Activated CD8-positive, alpha-beta memory T cell treated with anti-CD3 and anti-CD28 coated beads for 1 hour (primary cell): ENCODE results near the gene TBC1D1.
A peak's percentile ranks its signal among the peaks of the same experiment; 100 is the strongest.

ENCODE experiments used
- DNase-seq, 2 donors: peaks; one replicate each; pipeline ENCODE4 v3.0.0-alpha.2; 2020; ENCODE audit warnings: low read depth in 1 of 2; ENCODE audit errors: extremely low read depth in 1 of 2

TBC1D1 gene

DNA sequence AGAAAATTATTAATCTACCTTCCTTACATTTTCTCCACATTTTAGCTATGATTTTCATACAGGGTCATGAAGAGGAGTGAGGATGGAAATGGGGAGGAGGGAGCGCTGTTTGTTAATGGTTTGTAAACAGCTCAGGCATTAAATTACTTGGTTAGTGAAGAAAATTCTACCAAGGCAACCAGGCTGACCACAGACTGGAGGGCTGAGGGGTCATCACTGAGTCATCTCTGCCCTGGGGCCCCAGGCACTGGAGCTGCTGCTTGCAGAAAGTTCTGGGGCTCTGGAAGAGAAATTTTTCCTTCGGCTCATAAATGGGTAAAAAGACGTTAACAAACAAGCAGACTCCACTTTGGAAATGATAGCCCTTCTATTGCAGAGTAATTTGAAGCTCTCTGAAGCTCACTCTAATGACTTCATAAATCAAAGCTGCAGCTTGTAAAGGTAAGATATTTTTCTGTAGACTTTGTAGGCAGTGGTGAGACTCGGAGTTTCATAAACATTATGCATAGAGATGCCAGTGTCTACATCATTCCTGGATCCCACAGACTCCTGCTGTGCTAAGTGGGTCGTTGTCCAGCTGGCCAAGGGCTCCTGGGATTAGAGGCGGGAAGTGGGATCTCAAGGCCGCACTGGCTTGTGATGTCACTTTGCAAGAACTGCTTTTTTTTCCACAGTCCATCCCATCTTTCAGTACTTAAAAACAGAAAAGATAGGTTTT is 228.9 kb downstream of the TBC1D1 start:
- DNase-seq: no peak

DNA sequence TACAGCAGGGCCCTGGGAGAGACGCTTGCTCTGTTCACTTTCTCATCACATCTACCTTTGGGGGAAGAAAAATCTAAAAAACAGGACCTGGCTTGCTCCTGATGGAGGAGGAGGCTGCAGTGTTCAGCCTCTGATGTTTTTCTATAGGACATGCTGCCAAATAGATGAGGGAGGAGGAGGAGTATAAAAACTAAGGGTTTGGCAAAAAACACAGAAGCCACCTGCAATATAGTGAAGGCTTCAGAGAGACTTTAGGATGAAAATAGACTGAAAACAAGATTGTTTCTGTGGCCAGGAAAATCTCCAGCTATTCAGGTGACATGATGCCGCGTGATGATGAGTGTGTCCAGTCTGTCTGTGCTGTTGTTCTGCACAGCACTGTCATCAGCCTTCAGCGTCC is 229.9 kb downstream of the TBC1D1 start:
- DNase-seq: no peak

DNA sequence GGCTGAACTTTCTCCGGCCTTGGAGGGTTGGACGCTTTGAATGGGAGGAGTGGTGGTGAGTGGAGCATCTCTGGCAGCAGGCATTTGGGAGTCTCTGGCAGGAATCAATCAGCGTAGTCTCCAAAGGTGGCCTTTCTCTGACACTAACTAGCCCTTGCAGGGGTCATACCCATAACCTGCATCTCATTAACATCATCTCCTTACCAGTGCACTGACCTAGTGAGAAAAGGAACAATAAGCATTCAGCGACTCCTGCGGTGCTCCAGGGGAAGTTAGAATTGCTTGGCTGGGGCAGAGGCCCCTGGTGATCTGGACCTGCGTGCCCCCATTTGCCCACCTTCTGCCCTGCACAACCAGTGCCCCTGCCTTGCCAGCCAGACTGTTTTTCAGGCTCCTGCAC is 231.2 kb downstream of the TBC1D1 start:
- DNase-seq: no peak

DNA sequence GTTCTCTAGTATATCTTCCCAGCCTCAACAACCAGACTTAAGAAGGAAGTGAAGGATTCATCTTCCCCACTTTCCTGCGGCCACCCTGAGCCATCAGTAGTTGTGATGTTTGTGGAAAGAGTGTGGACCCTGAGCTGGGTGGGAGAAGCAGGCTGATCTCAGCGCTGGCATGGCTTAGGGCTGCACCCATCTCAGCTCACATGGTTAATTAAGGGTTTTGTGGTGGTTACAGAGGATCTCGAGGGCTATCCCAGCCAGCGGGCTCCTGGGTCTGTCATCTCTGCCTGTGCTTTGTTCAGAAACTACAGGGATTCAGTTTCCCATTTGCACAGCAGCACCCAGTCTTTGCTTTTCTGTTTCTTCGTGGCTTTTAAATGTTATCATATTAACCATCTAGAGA is 232.7 kb downstream of the TBC1D1 start:
- DNase-seq: no peak

DNA sequence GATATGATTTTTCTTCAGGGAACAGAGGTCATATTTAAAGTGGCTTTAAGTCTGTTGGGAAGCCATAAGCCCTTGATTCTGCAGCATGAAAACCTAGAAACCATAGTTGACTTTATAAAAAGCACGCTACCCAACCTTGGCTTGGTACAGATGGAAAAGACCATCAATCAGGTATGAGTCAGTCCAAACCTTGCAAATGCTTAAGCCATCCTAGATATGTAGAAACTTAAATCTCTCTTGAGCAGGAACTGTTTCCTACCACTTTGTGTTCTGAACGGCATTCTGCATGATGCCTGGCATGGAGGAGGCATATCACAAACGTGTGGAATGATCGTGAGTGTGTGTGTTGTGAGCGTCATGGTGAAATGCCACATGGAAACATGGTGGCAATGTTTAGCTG is 234.1 kb downstream of the TBC1D1 start:
- no peak for DNase-seq

DNA sequence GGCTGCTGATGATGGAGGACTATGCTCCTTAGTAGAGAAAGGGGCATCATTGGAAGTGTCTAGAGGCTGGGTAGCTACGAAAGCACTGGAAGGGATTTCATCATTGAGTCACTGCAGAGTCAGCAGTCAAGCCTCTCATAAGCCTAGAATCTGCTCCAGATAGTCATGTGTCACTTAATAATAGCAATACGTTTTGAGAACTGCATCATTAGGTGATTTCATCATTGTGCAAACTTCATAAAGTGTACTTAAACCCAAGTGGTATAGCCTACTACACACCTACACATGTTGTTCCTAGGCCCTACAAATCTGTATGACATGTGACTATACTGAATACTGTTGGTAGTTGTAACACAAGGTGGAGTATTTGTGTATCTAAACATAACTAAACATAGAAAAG is 234.9 kb downstream of the TBC1D1 start:
- no peak for DNase-seq

DNA sequence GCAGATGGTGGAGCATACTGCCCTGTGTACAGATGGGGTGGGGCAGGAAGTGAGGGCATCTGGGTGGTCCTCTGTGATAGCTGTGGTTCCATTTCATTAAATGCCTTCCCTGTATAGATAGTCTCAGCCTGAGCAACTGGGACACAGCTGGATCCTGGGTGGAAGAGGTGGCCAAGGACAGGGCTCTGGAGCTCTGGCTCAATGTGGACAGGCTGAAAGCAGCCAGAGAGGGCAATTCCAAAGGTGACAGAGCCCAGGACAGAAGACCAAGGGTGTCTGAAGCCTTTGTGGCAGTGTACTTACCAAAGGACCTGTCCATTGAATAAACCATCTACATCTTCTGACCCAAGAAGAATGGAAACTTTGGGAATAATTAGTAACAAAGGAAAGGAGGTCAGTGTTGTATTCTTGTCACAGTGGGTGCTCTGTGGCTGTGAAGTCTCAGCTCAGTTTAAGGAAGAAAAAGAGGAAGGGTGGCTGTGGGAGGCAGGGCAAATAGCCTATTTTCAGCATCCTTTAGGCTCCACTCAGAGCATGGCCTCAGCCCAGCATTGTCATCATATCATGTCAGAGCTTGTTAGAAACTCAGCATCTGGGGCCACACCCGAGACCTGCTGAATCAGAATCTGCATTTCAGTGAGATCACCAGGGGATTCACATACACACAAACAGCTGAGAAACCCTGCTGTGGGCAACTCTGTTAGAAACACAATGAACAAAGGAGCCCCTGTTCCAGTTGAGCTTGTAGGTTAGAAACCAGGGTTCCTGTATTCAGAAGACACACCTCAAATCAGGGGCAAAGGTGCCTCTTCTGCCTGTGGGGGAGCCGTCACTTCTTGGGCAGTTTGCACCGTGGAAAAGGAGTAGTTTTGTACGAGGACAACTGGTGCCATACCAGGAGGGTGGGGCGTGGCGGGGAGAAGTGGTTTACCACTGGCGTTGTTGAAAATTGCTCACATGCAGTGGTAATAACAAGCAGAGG is 237.9 kb downstream of the TBC1D1 start:
- peak in 1 of 2 donors; percentile 39 for DNase-seq

DNA sequence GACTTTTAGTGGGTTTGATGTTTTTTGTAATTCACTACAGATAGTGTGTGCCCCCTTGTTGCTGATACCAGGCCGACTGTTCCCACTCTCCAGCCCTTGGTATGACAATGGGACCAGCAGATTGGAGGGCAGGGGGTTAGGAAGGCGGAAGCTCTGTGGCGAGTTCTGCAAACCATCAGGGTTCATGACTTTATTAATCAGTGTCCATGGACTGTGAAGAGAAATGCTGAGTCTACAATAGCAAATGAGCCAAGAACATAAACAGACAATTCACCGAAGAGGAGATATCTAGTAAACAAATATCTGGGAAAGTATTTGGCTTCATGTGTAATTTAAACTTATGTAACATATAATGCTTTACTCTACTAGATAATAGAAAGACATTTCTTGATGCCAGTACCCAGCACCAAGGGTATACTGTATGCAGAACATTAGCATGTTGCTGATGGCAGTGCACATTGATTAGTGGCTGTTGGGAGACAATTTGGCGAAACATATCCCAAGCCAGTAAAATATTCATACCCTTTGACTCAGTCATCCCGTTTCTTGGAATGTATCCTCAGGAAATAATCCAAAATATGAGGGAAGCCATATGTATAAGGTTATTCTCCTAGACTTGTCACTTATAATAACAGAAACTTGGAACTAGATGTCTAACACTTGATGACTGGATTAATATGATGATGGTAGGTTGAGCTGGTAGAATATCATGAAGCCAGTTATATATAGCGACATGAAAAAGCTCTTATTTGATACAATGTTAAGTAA is 238.8 kb downstream of the TBC1D1 start:
- no peak for DNase-seq

DNA sequence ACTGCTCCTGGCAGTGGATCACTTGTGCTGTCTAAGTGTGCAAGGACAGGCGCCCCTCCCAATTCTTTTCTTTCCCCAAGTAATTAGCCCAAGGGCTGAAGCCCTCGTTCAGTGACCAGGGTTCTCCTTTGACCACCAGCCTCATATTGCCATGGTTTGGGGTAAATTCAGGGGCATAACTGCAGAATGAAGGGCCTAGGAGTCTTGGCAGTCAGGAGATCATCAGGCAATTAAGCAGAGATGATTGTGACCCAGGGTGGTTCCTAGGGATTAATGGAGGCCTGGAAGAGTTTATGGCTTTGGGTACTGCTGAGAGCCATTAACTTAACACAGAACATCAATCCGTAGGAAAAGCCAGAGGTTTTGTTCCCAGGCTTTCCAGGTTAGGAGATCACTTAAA is 240.0 kb downstream of the TBC1D1 start:
- DNase-seq: no peak

DNA sequence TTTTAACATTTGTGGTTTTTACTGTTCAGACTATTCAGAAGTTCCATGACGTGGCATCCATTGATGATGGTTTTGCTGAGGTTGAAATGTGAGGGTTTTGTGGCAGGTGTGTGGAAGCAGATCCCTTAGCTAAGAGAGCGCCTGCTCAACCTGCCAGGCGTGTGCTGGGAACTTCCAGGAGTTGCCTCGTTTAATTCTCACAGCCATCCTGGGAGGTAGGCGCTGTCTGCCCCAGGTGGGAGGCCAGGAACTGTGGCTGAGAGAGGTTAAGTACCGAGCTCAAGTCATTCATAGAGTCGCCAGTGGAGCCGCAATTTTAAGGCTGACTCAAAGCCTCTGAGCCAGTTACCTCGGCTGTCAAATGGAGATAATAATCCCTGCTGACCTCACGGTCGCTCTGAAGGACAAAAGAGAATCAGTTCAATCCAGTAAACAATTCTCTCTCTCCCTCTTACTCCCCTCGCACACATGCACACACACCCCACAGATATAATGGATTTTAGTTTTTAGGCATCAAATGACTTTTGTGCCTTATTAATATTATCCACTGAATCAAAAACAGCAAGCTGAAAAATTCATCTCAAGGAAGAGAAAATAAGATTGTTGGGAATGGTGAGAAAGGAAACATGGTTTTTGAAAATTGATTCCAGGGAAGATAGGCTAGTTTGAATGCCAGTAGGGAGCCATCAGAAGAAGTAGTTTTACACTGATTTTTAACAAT is 240.6 kb downstream of the TBC1D1 start:
- DNase-seq: peak; percentile 32 to 49

DNA sequence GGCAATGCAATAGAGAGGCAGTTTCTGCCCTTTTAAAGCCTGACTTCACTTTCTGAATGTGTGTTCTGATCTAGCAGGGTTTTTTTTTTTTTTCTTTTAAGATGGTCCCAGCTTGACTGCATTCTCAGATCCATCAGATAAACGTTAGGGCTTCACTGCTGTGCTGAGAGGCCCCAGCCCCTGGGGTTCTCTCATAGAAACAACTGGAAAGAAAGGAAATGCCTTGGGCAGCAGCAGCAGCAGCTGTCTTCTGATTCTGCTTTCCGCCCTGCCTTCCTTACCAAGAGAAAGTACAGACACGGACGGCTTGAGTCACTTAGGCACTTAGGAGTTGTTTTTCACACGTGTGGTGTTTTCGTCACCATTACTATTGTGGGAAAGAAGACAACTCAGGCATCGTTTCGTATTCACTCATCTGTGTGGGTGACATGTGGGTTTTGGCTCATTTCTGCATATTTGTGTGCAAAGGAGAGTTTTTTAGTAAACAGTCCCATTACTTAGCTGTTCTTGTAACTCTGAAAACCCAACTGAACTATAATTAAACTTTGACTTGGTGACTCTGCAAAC is 241.3 kb downstream of the TBC1D1 start:
- peak in 1 of 2 donors; percentile 21 for DNase-seq

DNA sequence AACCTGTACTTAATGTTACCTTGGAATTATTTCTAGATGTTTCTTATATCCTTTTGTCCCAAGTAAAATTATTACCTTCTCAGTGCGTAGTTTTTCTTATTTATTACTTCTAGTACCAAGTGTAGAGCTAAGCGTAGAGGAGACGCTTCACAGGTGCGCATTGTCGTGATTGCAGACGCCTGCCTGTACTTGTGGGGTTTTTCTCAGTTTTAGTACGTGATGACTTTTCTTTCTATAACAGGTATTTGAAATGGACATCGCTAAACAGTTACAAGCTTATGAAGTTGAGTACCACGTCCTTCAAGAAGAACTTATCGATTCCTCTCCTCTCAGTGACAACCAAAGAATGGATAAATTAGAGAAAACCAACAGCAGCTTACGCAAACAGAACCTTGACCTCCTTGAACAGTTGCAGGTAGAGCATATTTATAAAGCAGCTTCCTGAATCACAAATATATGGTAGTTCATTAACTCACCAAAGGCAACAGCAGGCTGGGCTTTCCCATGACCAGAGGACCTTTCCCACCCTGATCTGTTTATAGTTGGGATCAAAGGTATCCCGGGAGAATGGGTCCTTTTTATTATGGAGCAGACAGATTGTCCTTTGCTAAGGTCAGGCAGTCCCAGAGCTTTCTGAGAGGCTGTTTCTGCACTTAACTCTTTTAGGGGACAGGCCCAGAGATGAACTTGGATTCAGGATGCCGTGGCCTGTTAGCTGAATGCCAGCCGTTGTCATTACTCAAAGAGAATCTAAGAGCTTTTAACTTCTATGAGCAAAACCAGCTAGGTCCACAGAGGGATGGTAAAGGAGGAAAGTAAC is 242.2 kb downstream of the TBC1D1 start:
- no peak for DNase-seq

DNA sequence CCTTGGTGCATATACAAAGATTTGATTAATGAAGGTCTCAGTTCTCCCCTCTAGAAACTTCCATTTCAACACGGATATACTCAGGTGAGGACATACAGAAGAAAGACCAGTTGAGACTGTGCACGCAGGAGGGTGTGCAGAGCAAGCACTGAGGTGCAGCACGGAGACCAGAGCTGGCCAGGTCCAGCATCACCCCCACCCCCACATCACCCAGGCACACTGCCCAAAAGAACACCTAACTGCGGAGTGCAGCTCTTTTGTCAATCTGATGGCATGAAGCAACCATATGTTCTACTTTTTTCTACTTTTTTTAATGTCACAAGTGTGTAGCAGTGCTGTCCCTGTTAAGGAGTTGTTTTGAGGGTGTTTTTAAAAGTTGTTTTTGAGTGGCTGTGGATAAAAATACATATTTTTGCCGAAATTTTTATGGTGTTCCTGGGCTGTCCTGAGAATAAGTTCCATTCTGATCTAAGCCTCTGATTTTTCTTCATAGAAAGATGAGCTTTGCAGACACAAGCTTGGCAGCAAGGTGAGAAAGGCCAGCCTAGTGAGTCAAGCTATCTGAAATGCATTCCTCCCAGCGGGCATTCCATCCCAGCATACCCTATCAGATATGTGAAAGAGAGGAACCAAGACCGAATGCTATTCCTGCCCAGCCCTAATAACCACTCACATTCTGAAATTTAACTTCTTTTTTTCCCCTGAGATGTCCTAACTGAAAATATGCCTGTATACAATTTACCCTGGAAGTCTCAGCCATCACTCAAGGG is 243.0 kb downstream of the TBC1D1 start:
- DNase-seq: no peak

DNA sequence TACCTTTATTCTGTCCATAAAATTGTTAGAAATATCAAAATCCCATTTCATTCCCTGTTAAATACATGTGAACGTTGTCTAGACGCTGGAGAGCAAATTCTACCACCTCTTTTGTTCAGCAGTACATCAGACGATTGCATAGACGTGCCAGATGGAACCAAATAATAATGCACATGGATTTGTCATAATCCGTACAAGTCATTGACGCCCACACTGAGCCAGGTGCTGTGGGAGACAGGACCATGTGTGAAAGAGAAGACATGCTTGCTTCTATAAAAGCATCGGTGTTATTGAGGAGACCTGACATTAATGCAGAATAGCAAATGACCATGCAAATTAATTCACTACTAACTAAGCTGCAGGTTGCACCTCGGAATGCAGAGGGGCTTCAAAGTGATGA is 244.3 kb downstream of the TBC1D1 start:
- no peak for DNase-seq

DNA sequence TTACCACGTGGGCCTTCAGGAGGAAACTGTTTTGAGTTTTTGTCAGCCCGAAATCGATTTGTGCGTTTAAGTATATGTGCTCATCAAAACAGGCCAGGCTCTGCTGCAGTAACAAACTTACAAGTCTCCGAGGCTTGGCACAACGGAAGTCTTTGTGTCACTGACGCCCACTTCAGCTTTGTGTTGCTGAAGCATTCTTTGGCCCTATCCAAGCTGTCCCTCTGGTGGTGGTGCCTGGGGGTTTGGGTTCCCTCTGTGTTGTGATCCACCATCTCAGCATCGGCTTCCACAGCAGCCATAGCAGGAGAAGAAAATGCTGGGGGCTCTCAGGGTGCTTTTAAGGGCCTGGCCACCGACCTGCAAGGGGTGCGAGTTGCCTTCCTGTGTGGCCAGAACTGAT is 245.7 kb downstream of the TBC1D1 start:
- DNase-seq: no peak

DNA sequence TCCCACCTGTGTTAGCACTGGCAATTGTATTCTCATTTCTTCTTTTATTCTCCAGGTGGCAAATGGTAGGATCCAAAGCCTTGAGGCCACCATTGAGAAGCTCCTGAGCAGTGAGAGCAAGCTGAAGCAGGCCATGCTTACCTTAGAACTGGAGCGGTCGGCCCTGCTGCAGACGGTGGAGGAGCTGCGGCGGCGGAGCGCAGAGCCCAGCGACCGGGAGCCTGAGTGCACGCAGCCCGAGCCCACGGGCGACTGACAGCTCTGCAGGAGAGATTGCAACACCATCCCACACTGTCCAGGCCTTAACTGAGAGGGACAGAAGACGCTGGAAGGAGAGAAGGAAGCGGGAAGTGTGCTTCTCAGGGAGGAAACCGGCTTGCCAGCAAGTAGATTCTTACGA is 246.2 kb downstream of the TBC1D1 start:
- DNase-seq: no peak

DNA sequence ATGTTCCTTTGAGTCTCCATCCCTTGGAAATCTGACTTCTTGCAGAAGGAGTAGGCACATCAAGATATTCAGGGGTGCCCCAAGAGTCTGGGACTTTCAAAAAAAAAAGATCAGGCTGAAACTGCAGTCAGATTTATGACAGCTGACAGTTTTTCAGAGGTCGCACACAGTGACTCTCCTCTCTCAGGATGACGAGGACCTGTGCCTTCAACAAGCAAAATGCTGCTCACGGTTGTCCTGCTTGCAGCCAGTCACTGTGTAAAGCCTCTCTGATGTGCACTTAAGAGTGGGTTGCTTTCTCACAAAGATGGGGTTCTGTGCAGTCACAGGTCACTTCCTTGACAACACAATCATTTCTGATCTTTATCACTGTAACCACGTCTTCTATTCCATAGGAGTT is 247.5 kb downstream of the TBC1D1 start:
- DNase-seq: no peak

DNA sequence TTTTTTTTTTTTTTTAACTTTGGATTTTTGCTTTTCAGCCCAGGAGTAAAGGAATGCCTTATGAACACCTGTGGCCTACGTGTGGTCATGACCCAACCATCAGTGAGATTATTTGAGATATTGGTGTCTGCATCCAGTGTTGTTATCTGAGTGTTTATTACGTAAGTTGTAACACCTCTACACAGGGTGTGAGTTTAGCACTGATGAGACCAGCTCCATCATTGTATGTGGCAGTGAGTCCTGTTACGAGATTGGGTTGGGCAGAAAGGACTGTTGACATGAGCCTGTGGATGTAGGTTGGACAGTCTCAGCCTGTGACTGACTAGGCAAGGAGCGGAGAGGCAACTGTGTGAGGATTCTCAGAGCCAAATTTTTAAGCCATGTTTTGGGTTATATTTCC is 248.3 kb downstream of the TBC1D1 start:
- DNase-seq: no peak
